ENCODE results near the gene FILIP1L. TPM values are rescaled to one million over a fixed set of nuclear protein-coding genes. Genes with fewer than 3 reads are reported as not detected.

FILIP1L gene
- total RNA-seq, 1 experiment from 2014 or later: 0.17 TPM

- Histone ChIP-seq H3K79me2 (ENCODE audit: insufficient read depth, low read length) (peaks cover 3% of the 10 kb centered on the region; the same call in 1 of the 2 replicates), H3K4me3 (replicated peaks in 1 of 2; ENCODE audit: low read depth in 1 of 2, low read length in 2 of 2) (no peak overlapping the region), H3K27me3 (ENCODE audit: insufficient read depth, low read length) (no peaks in the 10 kb centered on the region), H4K20me1 (ENCODE audit: insufficient read depth) (no peaks in the 10 kb centered on the region), H3K9me2 (ENCODE audit: insufficient read depth) (no peaks in the 10 kb centered on the region), H3K36me3 (ENCODE audit: control insufficient read depth in 1 of 2, insufficient read depth in 2 of 2, low read length in 2 of 2) (no peaks in the 10 kb centered on the region), H3K4me1 (ENCODE audit: control insufficient read depth in 1 of 2, insufficient read depth in 2 of 2, low read length in 2 of 2) (peaks cover 0 to 17% of the 10 kb centered on the region in 2 experiments; a peak in 2 of 4 replicates), H2AFZ (ENCODE audit: low read depth, low read length, poor library complexity, severe bottlenecking) (no peak overlapping the region), H3K9me3 (ENCODE audit: control insufficient read depth in 1 of 2, insufficient read depth in 1 of 2, low read depth in 1 of 2, low read length in 2 of 2) (no peaks in the 10 kb centered on the region), H3K27ac (ENCODE audit: low read depth, low read length) (no peak overlapping the region), H3K4me2 (ENCODE audit: low read length) (no peak overlapping the region), H3K9ac (ENCODE audit: low read length) (no peak overlapping the region)
- no peak for ATAC-seq
- ChIA-PET POLR2A (no interaction called here), RAD21 (ENCODE audit: low non-redundant PET in 1 of 2, low total read pairs in 2 of 2, uncharacterized antibody in 2 of 2, unreplicated experiment in 2 of 2) (no interaction called here), CTCF (no interaction called here)
- BruUV-seq (replicated peaks): no TSS peak
- intact Hi-C loops (cut with micrococcal nuclease): no loop called here
- TF ChIP-seq SRF (IDR thresholded peaks at IDR 0.05; ENCODE audit: low read depth) (no peak), TCF7L2 (IDR thresholded peaks at IDR 0.05; ENCODE audit: borderline replicate concordance, extremely low read depth, insufficient read depth, insufficient read length) (no peak), ZBTB33 (IDR thresholded peaks at IDR 0.05; ENCODE audit: extremely low read depth, insufficient replicate concordance, low read length) (no peak), REST (IDR thresholded peaks at IDR 0.05; ENCODE audit: low read depth) (no peak), EZH2phosphoT487 (IDR thresholded peaks at IDR 0.05; ENCODE audit: borderline replicate concordance) (no peak), SIN3A (IDR thresholded peaks at IDR 0.05; ENCODE audit: low read depth) (no peak), POLR2AphosphoS5 (IDR thresholded peaks at IDR 0.05; ENCODE audit: low read depth, low read length) (no peak), POLR2A (IDR thresholded peaks at IDR 0.05; ENCODE audit: borderline replicate concordance, extremely low read depth, insufficient read depth, insufficient read length) (no peak), YY1 (IDR thresholded peaks at IDR 0.05; ENCODE audit: extremely low read depth, insufficient replicate concordance, low read depth, low read length) (no peak), JUND (IDR thresholded peaks at IDR 0.05) (no peak), SP1 (IDR thresholded peaks at IDR 0.05; ENCODE audit: low read depth) (no peak)
- TF ChIP-seq, protein P1, sequence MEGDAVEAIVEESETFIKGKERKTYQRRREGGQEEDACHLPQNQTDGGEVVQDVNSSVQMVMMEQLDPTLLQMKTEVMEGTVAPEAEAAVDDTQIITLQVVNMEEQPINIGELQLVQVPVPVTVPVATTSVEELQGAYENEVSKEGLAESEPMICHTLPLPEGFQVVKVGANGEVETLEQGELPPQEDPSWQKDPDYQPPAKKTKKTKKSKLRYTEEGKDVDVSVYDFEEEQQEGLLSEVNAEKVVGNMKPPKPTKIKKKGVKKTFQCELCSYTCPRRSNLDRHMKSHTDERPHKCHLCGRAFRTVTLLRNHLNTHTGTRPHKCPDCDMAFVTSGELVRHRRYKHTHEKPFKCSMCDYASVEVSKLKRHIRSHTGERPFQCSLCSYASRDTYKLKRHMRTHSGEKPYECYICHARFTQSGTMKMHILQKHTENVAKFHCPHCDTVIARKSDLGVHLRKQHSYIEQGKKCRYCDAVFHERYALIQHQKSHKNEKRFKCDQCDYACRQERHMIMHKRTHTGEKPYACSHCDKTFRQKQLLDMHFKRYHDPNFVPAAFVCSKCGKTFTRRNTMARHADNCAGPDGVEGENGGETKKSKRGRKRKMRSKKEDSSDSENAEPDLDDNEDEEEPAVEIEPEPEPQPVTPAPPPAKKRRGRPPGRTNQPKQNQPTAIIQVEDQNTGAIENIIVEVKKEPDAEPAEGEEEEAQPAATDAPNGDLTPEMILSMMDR (IDR thresholded peaks at IDR 0.05 in 2 of 3, conservative IDR thresholded peaks at IDR 0.05 in 1 of 3; ENCODE audit: borderline replicate concordance in 1 of 3, insufficient read depth in 1 of 3, low read depth in 2 of 3, low read length in 2 of 3): no peak
- TF ChIP-seq, protein P2, sequence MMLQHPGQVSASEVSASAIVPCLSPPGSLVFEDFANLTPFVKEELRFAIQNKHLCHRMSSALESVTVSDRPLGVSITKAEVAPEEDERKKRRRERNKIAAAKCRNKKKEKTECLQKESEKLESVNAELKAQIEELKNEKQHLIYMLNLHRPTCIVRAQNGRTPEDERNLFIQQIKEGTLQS (IDR thresholded peaks at IDR 0.05): no peak
- DNase-seq (ENCODE audit: low read depth, low spot score): no peak
Measured at GRCh38 chr3:99863002-99863401, 251.3 kb downstream of the FILIP1L start.

Measured in HCT116 (cell line).